Muscle of arm (tissue), 12 donors: Measurements from ENCODE around the gene HDAC10. TPM values are rescaled to one million over a fixed set of nuclear protein-coding genes. Genes with fewer than 3 reads are reported as not detected.
A peak's percentile ranks its signal among the peaks of the same experiment; 100 is the strongest.

ENCODE experiments used
- DNase-seq: peaks from one replicate; pipeline ENCODE4 v3.0.0-alpha.2; 2013
- polyA plus RNA-seq, 12 donors: library from polyadenylated mRNA; unstranded; fragments of 120-200 nt; gene quantifications; one replicate each; pipeline ENCODE4 v1.2.1, GENCODE V29; 2013; ENCODE audit not compliant: insufficient read length in 12 of 12

The HDAC10 gene
- polyA plus RNA-seq, 12 donors, result 10.6 to 40.6 (median 13.2) TPM; not detected in 1

DNA sequence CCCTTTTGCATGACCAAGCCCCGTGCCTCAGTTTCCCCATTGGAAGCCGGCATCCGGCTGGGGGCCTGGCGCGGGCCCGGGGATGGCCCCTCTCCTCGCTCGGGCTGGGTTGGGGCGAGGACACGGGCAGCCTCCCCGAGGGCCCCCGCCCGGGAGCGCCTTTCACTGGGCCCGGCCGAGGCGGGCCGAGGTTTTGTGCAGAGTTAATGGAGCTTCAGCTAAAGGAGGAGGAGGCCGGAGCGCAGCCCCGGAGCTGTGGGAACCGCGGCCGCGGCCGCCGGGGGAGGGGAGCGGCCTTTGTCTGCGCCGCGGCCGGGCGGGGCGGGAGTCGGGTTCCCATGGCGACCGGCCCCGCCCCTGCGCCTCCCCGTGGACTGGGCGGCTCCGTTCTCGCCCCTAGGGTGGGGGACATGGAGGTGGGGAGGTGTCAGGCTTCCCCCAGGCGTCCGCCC, 20.5 kb upstream of the HDAC10 start:
- no peak for DNase-seq

DNA sequence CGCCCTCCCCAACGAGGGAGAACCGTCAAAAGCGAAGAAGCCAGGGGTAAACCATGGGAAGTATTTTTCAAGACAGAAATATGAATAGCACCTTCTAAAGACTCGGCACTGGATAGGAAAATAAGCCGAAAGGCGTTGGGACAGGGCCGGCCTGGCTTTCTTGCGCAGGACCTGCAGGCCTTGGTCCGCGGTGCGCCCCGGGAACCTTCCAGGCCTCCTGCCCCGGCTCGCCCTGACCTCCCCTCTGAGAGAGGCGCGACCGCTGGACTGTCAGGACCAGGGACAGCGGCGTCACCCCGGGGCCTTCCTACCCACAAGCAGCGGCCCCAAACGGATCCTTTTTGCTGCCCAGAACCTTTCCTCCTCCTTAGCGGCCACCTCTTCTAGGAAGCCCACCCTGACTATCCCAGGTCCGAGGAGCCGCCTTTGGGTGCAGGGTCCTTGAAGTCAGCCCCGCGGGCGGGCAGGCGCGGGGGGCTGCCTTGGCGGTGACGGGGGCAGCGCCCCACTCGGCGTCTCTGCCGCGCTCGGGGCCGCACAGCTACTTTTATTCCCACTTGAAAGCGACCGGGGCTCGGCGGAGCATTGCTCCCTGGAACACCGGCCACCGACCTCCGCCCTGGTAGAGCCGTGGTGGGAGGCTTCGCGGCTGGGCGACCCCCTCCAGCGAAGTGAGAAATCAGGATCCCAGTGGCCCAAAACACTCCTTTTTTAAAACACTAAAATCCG, 19.8 kb upstream of the HDAC10 start:
- DNase-seq, result peak; percentile 65

DNA sequence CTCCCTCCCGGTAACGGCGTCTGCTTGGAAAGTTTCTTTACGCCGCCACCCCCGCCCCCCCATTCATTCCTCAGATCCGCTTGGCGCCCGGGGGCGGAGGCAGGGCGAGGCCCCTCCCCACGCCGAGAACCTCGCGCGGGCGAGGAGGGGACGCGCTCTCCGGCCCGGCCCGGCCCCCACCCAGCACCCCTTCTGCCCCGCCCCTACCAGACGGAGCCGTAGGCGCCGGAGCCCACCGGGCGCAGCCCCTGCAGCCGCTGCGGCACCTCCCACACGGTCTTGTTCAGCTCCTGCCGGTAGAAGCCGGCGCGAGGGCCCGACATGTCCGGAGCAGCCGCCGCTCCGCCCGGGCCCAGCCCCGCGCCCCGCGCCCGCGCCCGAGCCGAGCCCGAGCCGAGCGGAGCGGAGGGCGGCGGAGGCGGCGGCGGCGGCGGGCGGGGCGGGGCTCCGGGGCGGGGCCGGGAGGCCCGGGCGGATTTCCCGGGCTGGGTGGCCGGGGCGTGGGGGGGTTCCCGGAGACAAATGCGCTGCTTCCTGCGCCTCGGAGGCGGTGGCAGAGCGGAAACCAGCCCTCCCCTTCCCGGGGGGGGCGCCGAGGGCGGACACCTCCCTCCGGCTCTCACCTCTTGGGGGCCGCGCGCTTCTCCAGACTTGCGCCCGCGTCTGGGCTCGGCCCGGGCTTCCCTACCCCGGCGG, 19.1 kb upstream of the HDAC10 start, which contains the start of gene MAPK11:
MAPK11 (minus strand) TSS at position 411 of the 696 bp plus-strand sequence; CDS start at position 323, 88 bp downstream.
- no peak for DNase-seq

DNA sequence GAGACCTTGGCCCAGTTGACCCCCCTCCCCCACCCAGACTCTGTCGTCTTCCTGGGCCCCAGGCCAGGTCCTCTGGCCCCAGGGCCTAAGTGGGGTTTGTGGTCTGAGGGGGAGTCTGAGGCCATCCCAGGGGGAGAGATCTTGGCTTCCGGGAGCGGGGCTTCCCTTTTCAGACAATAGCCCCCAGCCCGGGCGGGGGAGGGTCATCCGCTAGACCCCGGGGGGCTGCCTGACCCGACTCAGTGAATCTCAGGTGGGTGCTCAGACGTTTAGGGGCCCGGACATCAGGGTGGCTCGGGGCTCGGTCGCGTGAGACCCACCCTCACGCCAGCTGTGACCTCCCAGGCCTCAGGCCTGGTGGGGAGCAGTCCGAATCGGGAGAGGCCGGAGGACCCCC, 18.5 kb upstream of the HDAC10 start:
- DNase-seq, result no peak

DNA sequence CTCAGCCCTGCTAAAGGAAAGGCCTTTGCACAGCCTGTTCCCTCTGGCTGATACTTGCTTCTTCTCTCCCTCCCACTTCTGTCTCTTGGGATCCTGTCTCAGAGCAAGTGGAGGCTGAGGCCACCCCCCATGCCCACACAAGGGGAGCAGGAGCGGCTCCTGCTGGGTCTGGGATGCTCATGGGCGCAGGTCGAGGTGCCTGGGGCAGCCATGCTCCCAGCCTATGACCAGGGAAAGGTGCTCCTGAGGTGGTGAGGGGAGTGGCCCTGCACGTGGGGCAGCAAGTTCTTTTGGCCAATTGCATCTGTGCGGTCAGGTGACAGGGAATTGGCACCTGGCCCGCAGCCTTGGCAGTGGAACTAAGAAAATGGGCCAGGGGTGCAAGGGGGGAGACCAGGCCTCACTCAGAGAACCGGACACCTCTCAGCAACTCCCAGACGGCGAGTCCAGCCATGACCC, 17.6 kb upstream of the HDAC10 start:
- DNase-seq, result no peak

DNA sequence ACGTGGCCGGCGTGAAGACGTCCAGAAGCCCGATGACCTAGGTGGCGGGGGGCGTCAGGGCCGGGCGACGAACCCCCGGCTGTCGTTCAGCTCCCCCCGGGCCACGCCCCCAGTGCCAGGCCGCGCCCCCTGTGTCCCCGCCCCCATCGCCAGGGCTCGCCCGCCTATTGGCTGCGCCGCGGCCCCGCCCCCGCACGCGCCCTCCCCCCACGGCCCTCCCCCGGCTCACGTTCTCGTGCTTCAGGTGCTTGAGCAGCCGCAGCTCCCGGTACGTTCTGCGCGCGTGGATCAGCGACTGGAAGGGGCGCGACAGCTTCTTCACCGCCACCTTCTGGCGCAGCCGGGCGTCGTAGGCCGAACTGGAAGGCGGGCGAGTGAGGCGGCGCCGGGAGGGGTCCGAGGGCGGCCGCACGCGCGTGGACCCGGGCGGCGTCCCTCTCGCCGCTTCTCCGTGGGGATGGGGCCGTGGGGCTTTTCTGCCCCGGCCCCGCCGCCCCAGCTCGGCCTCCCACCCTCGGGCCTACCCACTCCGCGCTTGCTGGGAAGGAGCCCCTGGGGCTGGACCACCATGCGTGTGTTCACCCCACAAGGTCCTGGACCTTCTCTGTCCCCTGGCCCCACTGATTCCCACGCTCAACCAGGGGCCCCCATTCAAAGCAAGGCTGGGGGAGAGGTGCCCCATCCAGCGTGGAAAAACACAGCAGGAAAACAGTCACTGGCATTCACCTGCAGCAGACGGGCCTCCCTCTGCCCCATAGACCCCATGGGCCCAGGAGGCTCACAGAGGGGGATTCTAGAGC, 16.7 kb upstream of the HDAC10 start:
- DNase-seq, result peak; percentile 37

DNA sequence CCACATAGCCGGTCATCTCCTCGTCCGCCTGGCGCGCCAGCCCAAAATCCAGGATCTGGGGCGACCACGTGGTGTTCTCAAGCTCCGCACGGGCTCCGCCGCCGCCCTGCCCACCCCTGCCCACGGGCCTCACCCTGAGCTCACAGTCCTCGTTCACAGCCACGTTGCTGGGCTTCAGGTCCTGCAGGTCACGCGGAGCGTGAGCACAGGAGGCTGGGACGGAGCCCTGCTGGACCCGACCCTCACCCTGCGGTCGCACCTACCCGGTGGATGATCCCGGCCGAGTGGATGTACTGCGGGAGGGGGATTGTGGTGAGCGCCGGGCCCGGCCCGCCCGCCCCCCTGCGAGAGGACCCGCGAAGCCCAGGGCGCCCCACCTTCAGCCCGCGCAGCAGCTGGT, 15.9 kb upstream of the HDAC10 start:
- no peak for DNase-seq

DNA sequence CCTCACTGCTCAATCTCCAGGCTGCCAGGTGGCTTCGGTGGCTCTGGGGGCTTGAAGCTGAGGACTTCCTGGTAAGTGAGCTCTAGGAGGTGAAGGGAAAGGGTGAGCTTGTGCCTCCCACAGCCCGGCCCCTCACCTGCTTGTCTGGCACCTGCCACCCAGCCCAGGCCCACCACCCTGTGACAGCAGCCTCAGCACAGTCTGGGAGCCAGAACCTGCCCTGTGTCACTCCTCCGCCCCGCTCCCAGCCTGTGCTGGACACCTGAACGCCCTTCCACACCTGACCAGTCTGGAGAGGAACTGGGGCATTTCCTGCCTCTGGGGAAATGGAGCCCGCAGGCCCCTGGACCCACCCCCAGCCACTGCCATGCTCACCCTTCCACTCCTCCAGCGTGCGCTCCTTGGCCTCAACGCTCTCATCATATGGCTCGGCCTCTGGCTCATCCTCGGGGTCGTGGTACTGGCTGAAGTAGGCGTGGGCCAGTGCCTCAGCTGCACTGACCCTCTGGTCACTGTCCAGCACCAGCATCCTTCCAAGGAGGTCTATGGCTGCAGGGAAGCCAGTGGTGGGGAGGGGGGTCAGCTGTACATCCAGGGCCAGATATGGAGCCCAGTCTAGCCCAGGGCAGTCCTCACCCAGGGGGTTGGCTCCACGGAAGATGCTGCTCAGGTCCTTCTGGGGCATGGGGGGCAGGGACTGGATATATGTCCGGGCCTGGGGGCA, 14.0 kb upstream of the HDAC10 start:
- no peak for DNase-seq

DNA sequence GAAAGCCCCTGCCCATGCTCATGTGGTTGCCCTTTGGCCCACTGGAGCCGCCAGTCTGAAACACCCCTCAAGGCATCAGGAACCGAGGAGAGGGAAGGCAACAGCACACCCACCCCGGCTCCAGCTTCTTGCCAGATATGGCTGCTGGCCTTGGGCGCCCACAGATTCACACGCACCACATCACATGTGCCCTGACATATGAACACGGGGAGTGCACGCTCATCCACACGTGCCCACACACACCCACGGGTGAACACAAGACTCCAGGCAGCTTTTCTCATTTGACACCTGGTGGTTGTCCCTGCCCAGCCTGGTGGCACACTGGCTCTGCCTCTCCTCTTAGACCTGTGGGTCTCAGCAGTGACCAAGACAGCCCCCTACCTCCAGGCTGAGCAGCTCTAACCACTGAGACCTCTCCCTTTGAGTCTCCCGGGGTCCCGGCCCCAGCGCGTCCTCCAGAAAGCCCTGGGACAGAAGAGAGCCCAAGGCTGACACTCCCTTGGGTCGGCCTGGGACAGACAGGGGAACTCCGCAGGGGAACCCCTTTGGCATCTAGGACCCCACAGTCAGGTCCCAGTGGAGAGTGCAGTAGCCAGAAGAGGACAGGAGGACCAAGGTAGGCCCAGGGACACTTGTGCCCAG, 13.2 kb upstream of the HDAC10 start:
- no peak for DNase-seq

DNA sequence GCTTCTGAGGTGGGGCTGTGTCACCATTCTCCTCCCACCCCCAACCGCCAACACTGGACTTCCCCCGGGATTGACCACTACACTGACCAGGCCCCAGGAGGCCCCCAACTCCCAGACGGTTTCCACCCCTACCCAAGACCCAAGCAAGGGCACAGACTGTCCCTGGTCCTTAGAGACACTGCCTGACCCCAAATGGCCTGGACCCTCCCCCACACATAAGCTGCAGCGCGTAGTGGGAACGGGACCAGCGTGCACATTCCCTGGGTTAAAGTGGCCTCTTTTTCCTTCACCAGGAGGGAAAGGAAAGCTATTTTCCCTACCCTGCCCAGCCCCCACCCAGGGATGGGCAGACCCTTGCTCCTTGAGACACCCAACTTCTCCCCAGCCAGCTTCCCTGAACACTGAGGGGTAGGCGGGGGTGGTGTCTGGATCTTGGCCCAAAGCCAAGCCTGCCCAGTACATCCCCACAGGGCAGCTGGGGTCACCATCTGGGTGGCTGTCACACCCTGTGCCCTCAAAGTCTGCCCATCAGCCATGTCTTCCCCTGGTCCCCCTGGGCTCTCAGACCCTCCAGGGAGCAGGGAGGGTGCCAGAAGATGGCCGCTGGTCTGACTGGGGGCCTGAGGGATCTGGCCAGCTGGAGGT, 12.0 kb upstream of the HDAC10 start:
- no peak for DNase-seq

DNA sequence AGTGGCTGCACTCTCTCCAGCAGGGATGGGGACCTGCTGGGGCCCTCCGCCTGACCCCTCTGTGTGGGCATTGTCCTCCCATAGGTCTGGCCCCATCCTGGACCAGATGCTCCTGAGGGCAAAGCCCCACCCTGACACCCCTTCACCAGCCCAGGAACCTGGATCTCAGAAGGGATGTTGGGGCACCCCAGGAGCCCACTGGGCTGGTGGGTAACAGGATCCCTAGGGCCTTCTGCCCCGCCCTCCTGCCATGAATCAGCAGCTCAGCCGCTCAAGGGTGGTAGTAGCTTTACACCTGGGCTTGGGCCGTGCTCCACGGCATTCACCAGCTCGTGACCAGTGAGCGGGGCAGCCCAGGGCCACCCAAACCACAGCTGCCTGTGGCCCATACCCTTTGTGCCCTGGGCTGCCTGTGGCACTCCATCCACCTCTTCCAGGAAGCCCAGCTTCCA, 11.4 kb upstream of the HDAC10 start:
- no peak for DNase-seq

DNA sequence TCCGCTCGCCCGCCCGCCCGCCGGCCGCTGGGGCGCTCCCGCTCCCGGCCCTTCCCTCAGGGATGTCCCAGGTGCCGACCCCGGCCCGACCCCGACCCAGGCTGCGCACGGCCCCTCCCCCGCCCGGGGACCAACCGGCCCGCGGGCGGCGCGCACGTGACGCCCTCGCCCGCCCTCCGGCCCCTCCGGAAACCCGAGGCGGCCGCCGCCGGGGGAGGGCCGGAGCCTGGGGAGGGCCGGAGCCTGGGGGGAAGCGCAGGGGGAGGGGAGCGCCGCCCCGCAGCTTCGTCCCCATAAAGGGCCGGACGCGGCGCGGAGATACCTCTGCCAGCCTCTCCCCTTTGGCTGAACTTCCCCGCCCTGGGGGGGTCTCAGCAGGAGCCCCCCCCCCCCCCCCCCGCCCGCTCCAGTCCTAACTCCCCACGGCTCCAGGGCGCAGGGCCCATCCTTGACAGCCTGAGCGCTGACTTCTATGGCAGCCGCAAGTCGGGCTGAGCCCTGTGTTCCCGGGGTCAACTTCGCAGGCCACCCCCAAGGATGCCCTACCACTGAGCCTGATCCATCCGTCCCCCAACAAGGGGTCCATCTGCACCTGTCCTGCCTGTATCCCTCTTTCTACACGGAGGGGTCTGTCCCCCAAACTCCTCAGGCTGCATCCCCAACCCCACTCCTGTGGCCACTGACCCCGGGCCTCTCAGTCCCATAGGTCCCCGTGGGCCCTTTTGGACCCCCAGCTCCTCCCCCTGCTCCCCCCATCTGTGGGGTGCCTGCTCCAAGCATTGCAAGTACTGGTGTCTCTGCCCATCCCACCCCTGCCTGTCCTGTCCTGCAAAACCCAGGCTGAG, 10.8 kb upstream of the HDAC10 start, which contains the start of gene MAPK12:
MAPK12 (minus strand) TSS at position 69 of the 845 bp plus-strand sequence. CDS start 174 bp downstream, outside the sequence.
- DNase-seq, result no peak

DNA sequence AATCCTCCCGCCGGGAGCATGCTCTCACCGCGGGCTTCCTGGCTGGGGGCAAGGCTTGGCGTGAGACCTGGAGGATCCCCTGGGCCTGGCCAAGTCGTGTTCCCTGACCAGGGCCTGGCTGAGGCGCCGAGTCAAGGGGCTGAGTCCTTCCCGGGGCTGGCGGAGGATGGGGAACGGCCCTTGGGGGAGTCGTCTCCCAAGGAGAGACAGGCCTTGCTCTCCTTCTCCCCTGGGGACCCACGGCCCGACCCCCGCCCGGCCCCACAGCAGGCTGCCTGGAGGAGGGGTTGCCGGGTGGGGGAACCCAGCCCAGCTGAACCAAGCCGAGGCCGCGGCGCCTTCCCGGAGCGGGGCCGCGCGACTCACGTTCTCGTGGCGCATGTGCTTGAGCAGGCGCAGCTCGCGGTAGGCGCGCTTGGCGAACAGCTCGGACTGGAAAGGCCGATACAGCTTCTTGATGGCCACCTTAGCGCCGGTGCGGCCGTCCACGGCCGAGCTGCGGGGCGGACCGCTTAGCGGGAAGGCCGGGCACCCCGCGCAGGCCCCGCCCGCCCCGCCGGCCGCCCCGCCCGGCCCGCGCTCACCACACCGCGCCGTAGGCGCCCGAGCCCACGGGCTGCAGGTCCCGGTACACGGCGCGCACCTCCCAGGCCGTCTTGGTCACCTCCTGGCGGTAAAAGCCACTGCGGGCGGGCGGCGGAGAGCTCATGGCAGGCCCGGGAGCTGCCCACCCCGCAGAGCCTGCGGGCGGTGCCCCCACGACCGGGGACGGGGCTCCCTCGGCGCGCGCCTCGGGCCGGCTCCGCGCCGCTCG, 9.9 kb upstream of the HDAC10 start:
- peak; percentile 44 for DNase-seq

DNA sequence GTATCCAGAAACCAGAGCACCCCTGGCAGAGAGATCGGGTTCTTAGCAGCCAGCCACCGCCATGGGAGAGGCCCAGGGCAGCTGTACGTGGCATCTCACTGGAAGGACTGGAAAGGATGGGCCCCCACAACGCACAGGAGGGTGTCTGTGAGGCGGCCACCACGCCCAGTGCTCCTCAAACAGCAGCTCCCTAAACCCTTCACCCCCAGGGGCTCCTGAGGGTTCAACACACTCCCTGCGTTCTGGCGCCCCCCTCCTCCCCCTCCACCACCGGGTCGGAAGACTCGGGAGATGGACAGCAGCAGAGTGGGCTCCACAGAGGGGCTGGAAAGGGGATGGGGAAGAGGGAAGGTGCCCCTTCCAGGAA, 9.4 kb upstream of the HDAC10 start:
- no peak for DNase-seq

DNA sequence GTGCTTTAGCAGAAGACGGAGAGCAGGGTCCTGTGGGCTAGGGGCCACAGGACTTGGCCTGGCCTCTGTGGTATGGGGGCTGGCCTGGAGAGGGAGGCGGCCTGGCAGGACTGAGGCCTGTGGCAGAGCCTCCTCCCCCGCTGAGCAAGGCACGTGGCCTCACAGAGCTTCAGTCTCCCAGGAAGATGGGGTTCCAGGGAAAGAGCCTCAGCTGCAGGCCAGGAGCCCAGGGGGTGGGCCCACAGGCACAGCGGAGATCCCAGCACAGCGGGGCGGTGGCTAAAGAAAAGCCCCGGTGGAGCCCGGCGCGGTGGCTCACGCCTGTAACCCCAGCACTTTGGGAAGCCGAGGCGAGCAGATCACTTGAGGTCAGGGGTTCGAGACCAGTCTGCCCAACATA, 8.2 kb upstream of the HDAC10 start:
- no peak for DNase-seq

DNA sequence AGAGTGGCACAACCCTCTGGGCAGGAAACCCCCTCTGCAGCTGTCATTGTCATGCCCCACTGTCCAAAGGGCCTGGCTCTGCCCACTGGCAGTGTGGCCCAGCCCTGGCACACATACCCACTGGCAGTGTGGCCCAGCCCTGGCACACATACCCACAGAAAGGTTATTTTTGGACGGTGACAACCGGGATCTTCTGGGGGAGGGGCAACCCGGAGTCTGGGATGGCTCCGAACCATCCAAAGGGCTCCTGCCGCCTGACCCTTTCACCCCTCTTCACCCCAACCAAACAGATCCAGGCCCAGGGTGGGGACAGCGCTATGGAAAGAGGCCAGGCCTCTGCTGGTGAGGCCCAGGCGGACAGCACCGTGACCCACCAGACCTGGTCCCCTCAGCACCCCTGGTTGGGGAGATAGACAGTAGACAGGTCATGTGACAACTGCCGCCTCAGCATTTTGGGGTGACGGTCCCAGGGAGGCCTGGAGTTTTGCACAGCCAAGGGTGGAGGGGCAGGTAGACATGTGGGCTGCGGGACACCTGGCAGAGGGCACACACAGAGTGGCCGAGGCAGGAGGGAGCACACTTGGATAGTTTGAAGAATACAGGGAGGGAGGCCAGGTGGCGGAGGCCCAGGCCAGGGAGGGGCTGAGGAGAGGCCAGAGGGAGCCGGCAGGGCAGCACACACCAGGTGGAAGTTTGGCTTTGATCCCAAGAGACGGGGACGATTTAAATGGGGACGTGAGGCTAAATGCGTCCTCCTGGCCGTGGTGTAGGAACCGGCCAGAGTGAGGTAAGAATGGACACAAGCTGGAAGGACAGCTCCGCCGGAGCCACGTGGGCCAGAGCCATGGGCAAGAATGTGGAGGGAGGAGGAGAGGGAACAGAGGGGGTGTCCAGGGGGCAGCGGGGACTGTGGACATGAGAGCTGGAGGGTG, 7.6 kb upstream of the HDAC10 start:
- no peak for DNase-seq
